Stimulated activated CD8-positive, alpha-beta memory T cell treated with anti-CD3 and anti-CD28 coated beads, Interleukin-7, amount 100 ng/mL, for 4 hours (primary cell): Measurements from ENCODE around the gene KAT14.
"Not testable (repeated sequence)": the region's sequence is repeated elsewhere in the genome, so short reads cannot be mapped to it uniquely, and the experiment has no call there.

ENCODE experiments used
- DNase-seq, 2 donors: peaks; one replicate each; pipeline ENCODE4 v3.0.0-alpha.2; 2020; ENCODE audit warnings: low read depth in 2 of 2

Gene KAT14

GRCh38 chr20:18154342-18154741, 16.7 kb downstream of the KAT14 start:
- no peak for DNase-seq

- DNase-seq, result no peak
Measured at GRCh38 chr20:18156045-18156444, 18.4 kb downstream of the KAT14 start.

GRCh38 chr20:18164356-18164755, 26.7 kb downstream of the KAT14 start:
- no peak for DNase-seq

DNA sequence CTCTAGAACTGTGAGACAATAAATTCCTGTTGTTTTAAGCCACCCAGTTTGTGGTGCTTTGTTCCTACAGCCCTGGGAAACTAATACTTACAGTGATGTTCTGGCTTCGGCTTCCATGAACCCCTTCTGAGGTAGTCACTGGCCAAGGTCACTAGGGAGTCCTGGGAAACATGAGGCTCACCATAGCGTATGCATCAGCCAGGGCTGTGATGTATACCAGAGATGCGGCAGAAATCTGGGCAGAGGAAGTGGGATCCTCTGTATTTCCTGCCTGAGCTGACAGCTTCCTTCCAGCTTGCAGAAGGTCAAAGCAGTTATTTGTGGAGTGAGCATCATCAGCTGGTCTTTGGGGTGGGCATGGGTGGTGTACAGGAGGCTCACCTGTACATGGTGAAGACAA, 27.9 kb downstream of the KAT14 start:
- DNase-seq, result no peak

GRCh38 chr20:18166241-18166881, 28.7 kb downstream of the KAT14 start:
- no peak for DNase-seq

DNA sequence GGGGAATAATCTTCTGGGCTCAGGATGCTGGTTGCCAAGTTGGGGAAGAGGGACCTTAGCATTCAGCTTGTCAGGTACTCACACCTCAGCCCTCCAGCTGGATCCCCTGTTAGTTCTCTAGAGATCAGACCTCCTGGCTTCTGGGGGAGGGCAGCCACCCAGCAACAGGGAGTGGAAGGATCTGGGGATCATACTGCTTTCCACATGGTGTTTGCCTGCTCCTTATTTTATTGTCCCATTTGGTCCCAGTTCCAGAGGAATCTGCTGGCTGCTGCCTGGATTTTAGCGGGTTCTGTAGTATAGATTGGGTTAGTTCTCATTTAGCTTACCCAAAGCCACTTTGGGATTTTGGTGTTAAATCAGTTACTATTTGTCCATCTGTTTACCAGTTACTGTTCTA, 29.3 kb downstream of the KAT14 start:
- no peak for DNase-seq

DNA sequence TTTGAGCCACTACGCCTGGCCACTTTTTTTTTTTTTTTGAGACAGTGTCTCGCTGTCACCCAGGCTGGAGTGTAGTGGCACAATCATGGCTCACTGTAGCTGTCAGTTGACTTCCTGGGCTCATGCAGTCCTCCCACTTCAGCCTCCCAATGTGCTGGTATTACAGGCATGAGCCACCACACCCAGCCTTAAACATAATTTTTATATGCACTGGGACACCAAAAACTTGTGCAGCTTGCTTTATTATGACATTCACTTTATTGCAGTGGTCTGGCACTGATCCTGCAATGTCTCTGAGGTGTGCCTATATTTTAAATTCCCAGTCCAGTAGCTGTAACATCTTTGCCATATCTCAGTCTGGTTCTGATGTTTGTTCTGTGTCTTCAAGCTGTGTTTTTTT, 34.7 kb downstream of the KAT14 start:
- no peak for DNase-seq

DNA sequence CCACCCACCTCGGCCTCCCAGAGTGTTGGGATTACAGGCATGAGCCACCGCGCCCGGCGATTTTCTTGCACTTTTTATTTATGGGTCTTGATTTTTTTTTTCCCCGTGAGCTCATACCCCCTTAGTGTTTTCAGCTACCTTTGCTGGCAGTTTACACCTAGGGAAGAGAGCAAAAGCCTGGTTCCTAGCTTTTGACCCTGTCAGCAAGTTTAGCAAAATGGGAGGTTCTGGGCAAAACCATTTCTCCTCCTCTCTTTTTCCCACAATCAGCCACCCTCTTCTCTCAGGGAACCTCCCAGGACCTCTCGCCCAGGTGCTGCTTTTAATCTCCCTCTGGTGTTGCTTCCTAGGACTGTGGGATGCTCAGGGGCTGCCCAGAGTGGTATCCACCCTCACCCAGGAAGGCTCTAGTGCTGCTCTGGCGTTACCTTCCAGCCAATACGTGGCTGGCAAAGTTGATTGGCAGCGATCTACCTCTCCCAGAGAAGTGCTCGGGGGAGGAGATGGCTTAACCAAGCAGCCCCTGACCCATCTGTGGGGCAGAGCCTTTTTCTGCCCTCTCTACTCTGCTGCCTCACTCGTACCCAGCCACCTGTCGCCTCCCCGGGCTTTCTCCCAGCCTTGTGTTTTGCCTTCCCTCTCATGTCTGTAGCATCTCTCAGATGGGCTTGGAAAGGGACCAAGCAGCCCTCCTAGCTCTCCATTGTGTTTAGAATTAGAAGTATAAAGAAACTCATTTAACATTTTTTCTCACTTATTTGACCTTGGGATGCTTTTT, 37.4 kb downstream of the KAT14 start:
- DNase-seq, result no peak

DNA sequence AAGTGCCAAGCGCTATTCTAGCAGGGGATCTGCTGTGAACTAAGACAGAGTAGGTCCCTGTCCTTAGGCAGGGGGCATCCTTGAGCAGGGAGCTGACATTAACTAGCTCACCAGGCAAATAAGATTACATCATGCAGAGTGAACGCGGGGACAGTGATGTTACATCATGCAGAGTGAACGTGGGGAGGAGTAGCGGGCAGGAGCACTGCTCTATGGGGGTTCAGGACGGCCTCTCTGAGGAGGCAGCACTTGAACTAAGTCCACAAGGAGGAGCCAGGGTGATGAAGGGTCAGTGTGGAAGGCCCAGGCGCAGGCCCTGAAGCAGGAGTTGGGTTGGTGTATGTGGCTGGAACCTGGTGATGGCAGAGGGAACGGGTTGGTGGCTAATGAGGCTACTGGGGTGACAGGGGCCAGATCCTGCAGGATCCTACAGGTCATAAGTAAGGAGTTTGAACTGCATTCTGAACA, 38.7 kb downstream of the KAT14 start:
- no peak for DNase-seq

DNA sequence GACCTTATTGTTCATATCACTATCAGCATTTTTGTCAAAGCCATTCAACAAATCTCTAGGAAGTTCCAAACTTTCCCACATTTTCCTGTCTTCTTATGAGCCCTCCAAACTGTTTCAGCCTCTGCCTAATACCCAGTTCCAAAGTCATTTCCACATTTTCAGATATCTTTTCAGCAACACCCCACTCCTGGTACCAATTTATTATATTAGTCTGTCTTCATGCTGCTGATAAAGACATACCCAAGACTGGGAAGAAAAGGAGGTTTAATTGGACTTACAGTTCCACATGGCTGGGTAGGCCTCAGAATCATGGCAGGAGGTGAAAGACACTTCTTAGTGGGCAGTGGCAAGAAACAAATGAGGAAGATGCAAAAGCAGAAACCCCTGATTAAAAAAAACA, 42.7 kb downstream of the KAT14 start:
- not testable (repeated sequence) for DNase-seq

DNA sequence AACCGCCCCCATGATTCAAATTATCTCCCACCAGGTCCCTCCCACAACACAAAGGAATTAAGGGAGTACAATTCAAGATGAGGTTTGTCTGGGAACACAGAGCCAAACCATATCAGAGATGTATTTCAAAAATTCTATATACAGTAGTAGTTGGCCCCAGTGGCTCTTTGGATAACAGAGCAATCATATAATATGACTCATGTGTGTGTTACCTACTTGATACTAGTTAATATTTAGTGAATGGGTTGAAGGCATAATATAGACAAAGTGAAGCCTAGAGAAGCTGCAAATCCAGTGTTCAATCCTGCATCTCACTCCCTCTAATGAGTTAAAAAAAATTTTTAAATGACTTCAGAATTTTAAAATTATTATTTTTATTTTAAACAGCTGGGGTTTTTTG, 43.2 kb downstream of the KAT14 start:
- no peak for DNase-seq

DNA sequence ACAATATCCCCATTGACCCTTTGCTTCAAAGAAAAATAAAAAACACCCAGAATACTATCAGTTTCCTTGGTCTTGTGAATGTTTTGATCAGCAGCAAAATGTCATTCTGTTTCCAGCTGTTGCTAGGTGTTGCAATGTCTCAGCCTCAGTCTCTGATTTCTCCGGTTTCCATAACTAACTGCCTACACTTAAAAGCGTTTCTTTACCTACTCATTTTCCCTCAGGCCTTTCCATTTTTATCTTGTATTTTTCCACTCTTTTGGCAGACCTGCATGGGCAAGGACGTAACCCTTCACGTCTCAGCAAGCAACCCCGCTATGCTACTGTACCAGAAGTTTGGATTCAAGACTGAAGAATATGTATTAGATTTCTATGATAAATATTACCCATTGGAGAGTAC, 49.4 kb downstream of the KAT14 start:
- no peak for DNase-seq

DNA sequence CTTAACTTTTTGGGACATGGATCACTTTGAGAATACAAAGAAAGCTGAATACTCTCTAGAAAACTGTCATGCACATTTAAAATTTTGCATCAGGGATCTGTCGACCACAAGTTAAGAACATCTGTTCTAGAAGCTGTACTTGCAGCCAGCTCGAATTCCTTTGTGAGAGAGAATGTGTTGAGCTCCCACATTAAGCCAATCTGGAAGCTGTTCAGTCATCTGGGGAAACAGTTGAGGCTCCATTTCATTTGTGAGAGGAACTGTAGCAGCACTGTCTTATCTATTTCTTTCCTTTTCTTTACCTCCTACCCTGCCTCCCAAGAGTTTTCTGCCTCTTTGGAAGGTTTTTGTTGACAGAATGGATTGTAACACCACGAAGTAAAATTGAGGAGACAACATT, 50.8 kb downstream of the KAT14 start:
- DNase-seq, result no peak

- DNase-seq, result no peak
Measured at GRCh38 chr20:18190338-18191233, 52.9 kb downstream of the KAT14 start.

GRCh38 chr20:18191306-18191705, 53.6 kb downstream of the KAT14 start:
- DNase-seq, result no peak

DNA sequence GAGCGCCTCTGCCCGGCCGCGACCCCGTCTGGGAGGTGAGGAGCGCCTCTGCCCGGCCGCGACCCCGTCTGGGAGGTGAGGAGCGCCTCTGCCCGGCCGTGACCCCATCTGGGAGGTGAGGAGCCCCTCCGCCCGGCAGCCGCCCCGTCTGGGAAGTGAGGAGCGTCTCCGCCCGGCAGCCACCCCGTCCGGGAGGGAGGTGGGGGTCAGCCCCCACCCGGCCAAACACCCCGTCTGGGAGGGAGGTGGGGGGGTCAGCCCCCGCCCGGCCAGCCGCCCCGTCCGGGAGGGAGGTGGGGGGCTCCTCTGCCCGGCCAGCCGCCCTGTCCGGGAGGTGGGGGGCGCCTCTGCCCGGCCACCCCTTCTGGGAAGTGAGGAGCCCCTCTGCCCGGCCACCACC, 56.8 kb downstream of the KAT14 start:
- DNase-seq, result not testable (repeated sequence)

- no peak for DNase-seq
Measured at GRCh38 chr20:18195931-18196330, 58.3 kb downstream of the KAT14 start.

DNA sequence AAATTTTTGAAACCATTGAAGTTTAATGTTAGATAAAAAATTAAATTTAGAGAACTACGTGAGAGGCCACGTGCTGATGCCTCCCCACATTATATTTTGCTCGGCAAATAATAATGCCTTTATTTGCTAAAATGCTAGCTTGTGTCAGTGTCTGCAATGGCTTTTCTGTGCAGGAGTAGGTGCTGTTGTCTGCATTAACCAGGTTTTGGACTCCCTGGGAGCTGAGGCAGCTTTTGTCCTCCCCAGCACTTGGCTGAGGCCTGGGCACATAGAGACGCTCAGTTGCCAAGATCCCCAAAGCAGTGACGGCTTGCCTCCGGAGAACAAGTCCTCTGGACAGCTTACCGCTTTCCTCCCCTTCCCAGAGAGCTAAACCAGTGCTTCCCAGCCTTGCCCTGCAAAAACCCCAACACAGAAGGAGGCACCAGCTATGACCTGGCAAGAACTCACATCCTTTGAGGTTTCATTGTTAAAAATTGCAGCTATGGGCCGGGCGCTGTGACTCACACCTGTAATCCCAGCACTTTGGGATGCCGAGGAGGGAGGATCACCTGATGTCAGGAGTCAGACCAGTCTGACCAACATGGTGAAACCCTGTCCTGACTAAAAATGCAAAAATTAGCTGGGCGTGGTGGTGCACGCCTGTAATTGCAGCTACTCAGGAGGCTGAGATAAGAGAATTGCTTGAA, 59.9 kb downstream of the KAT14 start:
- DNase-seq, result no peak

DNA sequence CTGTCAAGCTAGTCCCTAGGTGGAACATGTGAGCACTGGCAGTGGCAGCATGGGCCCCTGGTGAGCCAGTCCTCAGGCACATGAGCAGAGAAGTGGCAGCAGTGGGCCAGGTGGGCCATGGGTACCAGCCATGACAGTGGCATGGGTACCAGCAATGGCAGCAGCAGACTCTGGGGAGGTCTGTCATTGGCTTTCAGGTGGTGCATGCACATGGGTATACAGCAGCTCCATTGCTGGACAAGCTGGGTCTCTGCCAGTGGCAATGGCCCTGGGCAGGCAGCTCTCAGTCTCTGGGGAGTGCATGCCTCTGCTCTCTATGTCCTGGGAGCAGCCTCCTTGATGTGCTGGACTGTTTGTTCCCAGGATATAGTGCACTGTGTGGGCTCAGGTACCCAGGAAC, 65.3 kb downstream of the KAT14 start:
- DNase-seq, result no peak

- DNase-seq, result not testable (repeated sequence)
Measured at GRCh38 chr20:18203700-18204099, 66.0 kb downstream of the KAT14 start.

DNA sequence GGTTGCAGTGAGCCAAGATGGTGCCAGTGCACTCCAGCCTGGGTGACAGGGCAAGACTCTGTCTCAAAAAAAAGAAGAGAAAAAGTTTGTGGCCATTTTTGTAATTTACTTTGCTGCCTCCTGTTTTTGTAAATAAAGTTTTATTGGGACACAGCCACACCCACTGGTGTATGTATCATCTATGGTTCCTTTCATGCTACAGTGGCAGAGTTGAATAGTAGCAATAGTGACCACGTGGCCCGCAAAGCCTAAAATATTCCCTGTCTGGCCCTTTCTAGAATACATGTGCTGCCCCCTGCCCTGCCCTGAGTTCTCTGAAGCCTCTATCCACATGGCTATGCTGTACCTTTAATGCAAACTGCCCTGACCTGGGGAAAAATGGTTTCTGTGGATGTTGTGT, 75.3 kb downstream of the KAT14 start:
- DNase-seq, result no peak

GRCh38 chr20:18215566-18215965, 77.9 kb downstream of the KAT14 start:
- no peak for DNase-seq
